GM12801 (cell line): Measurements from ENCODE around the gene WASF2.

Source experiments
- CTCF ChIP-seq: IDR thresholded peaks from one replicate; pipeline ENCODE4 v1.5.1; 2011; ENCODE audit warnings: control low read depth; ENCODE audit not compliant: insufficient read length; ENCODE audit errors: extremely low read depth

The WASF2 gene

GRCh38 chr1:27367160-27367650, 122.8 kb downstream of the WASF2 start:
- TF ChIP-seq CTCF, result no peak

DNA sequence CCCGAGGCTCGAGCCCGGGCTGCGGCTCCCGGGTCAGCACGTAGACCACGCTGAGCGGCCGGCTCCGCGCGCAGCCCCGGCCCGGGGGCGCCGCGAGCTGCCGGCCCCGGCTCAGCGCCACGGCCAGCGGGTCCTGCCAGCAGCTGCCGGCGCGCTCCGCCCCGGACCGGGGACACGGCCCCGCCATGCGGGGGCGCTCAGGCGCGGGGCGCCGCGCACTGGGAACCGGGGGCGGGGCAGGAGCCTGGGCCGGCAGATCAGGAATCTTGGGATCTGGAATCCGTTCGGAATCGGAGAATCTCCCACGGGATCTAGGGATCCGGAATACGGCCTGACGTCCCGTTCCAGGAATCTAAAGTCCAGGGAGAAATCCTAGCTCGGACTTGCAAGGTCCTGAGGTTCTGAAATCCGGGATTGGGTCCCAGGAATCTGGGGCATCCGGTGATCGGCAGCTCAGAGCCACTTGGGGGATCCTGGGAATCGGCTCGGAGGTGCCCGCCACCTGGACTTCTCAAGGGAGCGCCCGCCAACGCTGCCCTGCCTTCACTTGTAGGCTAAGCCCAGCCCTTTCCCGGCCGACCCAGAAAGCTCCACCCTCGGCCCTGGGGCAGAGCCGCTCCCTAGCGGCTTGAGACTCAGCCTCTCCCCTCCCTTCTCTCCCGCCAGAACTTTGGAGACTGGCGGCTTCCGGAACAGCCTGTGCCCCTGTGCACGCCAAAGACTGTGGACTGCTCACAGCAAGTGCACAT, 123.4 kb downstream of the WASF2 start, which contains the start of gene MAP3K6:
Gene MAP3K6 (minus strand): TSS at position 551 of the 749 bp plus-strand sequence. CDS start 364 bp downstream, at position 187.
- TF ChIP-seq CTCF, result no peak

- no peak for TF ChIP-seq CTCF
Measured at GRCh38 chr1:27366113-27366410, 123.9 kb downstream of the WASF2 start.

DNA sequence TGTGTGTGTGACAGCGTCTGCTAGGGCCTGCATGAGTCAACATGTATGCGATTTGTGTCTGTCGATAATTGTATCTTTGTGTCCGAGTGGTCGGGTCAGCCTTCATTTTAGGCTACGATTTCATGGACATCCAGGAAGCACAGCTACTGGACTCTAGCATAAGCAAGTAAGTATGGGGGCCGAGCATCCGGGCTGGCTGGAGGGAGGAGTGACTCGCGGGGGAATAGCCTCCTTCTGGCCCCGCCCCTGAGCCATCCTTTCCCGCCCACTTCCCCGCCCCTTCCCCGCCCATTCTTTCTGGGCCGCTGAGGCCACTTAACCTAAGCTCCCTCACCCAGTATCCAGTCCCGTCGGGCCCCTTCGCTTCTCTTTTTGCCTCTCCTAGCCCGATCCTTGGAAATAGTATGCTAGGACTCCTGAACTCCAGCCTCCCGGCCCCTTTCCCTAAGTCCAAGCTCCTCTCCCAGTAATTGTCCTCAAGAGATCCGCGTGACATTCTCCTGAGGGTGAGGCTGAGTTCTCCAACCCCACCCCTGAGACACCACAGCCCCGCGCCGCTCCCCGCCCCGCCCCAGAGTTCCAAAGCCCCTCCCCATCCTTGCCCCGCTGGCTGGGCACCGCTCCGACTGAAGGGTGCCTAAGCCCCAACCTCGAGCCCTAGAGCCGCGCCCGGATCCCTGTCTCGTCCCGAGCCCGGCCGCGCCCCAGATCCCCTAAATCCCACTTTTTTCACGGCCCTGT, 124.4 kb downstream of the WASF2 start:
- TF ChIP-seq CTCF, result no peak

- TF ChIP-seq CTCF, result no peak
Measured at GRCh38 chr1:27364696-27365371, 125.1 kb downstream of the WASF2 start.

GRCh38 chr1:27363766-27364695, 125.9 kb downstream of the WASF2 start:
- no peak for TF ChIP-seq CTCF
